Activated naive CD4-positive, alpha-beta T cell treated with Interleukin-2 at 50 U/mL for 16 hours (primary cell): Measurements from ENCODE around the gene PTPN20.

Experiments used
- DNase-seq: peaks from one replicate; pipeline ENCODE4 v3.0.0-alpha.2; 2020

The PTPN20 gene

GRCh38 chr10:47050618-47051455, 139.6 kb downstream of the PTPN20 start:
- DNase-seq, result no peak

DNA sequence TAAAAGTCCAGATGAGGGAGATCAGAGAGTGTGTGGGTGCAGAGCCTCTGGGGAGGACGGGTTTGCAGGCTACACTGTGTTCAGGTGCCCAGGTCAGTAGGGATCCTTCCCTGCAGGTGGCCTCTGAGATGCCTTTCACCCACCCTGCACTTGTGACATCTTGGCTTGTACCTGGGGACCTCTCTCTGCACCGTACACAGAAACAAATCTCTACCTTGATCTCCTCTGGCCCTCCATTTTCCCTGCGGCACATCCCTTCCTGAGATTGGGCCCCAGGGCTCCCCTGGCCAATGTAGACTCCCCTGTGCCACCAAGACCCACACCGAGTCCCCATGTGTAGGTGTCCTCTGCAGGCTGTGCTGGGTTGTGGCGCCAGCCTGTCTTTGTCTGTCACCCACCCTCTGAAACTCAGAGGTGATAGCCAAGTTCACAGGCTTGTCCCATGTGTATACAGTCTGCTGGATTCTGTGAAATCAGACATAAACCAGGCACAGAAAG, 140.6 kb downstream of the PTPN20 start:
- DNase-seq, result no peak
